Measurements from ENCODE around the gene MSH3.
"Not testable (repeated sequence)": the region's sequence is repeated elsewhere in the genome, so short reads cannot be mapped to it uniquely, and the experiment has no call there.

Gene MSH3

GRCh38 chr5:80789319-80790016 is 135.0 kb downstream of the MSH3 start:
- in situ Hi-C loops (cut with HindIII; ENCODE audit: low sequenced_read_pairs) = not testable (repeated sequence)

- in situ Hi-C loops (cut with HindIII; ENCODE audit: low sequenced_read_pairs) = no loop called here
Measured at GRCh38 chr5:80790698-80791097, 136.2 kb downstream of the MSH3 start.

GRCh38 chr5:80793354-80793753 is 138.9 kb downstream of the MSH3 start:
- in situ Hi-C loops (cut with HindIII; ENCODE audit: low sequenced_read_pairs) = no loop called here

DNA sequence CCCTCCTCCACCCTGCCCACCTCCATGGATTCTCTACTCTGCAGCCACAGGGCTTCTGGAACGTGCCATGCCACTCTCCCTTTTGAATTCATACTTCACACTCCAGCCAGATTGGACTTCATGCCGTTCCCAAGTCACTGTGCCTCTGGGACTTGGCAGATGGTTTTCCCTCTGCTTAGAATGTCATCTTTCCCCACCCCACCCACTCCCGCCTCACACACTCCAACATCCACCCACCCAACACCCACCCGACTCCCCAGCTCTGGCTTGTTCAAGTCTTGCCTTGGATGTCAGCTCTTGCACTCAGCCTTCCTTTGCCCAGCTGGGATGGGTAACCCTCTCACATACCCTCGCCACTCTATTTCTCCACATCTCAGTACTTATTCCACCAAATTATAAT is 142.4 kb downstream of the MSH3 start:
- in situ Hi-C loops (cut with HindIII; ENCODE audit: low sequenced_read_pairs) = no loop called here

GRCh38 chr5:80797428-80798024 is 143.1 kb downstream of the MSH3 start:
- in situ Hi-C loops (cut with HindIII; ENCODE audit: low sequenced_read_pairs) = no loop called here

- in situ Hi-C loops (cut with HindIII; ENCODE audit: low sequenced_read_pairs) = no loop called here
Measured at GRCh38 chr5:80798166-80798565, 143.7 kb downstream of the MSH3 start.

- in situ Hi-C loops (cut with HindIII; ENCODE audit: low sequenced_read_pairs) = no loop called here
Measured at GRCh38 chr5:80798633-80799032, 144.2 kb downstream of the MSH3 start.

GRCh38 chr5:80799041-80799440 is 144.6 kb downstream of the MSH3 start:
- in situ Hi-C loops (cut with HindIII; ENCODE audit: low sequenced_read_pairs) = no loop called here

GRCh38 chr5:80799573-80799972 is 145.1 kb downstream of the MSH3 start:
- in situ Hi-C loops (cut with HindIII; ENCODE audit: low sequenced_read_pairs) = no loop called here

DNA sequence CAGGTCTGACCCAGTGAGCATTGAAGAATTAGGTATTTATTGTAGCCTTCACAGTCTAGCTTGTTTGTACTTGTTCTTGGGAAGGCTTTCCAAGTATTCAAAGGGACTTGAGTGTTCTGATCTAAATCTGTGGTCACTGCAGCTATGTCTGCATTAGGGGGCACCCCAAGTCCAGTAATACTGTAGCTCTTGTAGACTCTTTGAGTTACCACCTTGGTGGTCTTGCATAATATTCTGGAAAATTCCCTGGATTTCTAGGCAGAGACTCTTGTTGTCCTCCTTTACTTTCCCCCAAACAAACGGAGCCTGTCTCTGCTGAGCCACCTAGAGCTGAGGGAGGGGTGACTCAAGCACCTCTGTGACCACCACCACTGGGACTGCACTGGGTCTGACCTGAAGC is 149.9 kb downstream of the MSH3 start:
- in situ Hi-C loops (cut with HindIII; ENCODE audit: low sequenced_read_pairs) = no loop called here

DNA sequence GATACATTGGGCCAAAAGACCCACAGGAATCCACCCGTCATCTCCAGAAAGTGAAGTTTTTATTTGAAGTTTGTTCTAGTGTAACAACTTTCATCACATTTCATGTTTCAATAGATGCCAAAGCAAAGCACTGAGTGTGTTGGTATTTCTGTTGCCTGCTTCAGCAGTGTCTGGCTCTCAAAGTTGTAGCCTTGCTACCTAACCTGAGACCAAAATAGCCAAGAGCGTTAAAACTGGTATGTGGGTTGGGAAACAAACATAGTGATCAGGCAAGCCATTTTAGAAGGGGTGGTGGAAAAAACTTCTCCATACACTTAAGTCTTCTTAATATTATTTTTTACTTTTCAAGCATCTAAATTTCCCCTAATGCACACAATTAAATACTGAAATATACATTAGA is 150.6 kb downstream of the MSH3 start:
- in situ Hi-C loops (cut with HindIII; ENCODE audit: low sequenced_read_pairs) = no loop called here

DNA sequence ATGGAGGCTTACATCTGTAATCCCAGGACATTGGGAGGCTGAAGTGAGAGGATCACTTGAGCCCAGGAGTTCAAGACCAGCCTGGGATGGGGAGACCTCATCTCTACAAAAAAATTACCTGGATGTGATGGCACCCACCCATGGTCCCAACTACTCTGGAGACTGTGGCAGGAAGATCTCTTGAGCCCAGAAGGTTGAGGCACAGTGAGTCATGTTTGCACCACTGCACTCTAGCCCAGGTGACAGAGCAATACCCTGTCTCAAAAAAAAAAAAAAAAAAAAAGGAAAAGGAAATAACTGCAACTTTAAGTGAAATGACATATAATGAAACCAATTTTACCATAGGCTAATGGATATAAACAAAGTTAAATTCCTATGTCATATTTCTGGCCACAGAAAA is 152.5 kb downstream of the MSH3 start:
- in situ Hi-C loops (cut with HindIII; ENCODE audit: low sequenced_read_pairs) = no loop called here

GRCh38 chr5:80809451-80809850 is 155.0 kb downstream of the MSH3 start:
- in situ Hi-C loops (cut with HindIII; ENCODE audit: low sequenced_read_pairs) = no loop called here

GRCh38 chr5:80810425-80810824 is 156.0 kb downstream of the MSH3 start:
- in situ Hi-C loops (cut with HindIII; ENCODE audit: low sequenced_read_pairs) = no loop called here

DNA sequence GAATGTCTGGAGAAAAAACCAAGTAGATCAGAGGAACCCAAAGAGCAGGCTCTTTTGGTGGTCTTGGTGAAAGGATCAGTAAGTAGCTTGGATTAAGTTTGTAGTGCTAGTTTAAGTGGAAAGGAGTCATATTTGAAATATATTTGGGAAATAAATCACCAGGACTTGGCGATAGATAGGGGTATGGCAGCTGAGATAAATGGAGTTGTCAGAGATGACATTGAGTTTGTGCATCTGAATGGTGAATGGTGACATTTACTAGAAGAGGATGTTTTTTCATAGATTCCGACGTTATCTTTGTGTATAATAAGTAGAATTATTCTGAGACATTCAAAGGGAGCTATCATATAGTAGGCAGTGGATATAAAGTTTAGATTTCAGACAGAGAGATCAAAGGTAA is 162.1 kb downstream of the MSH3 start:
- in situ Hi-C loops (cut with HindIII; ENCODE audit: low sequenced_read_pairs) = no loop called here

DNA sequence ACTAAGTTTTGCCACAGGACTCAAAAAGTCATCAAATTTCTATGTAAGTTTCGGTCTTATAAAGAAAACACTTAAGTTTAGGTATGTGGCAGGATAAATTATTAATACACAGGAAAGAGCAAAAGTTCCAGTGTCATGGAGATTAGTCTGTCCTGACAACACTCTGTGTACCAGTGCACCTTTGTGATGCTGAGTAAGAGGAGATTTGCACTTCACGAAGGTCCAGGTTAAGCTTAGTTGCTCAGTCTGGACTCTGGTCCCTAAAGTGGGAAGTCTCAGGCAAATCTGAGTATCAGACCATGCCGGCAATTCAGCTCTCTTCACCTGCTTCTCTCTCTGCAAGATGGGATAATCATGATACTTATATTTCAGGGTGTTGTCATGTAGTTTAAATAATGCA is 166.2 kb downstream of the MSH3 start:
- in situ Hi-C loops (cut with HindIII; ENCODE audit: low sequenced_read_pairs) = loop anchor here (5.0 kb wide), 1 partner anchor 57 kb away; no protein-coding TSS in a partner anchor

DNA sequence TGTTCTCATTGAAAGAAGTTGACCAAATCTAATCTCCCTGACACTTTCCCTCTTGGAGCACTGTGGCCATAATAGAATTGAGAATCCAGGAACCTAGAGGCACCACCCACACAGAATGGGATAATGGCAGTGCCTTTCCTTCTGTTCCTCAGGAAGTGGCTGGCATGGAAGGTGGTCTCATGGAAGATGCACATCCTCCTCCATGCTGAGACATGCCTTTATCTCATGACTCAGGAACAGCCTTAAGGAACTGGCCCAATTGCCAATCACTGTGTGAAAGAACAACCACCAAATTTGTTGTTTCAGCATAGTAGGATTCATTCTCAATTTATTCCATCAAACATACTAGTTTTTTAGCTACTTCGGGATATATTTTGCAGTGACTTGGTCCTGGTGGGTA is 168.2 kb downstream of the MSH3 start:
- in situ Hi-C loops (cut with HindIII; ENCODE audit: low sequenced_read_pairs) = loop anchor here (5.0 kb wide), 1 partner anchor 55 kb away; no protein-coding TSS in a partner anchor

- in situ Hi-C loops (cut with HindIII; ENCODE audit: low sequenced_read_pairs) = loop anchor here (5.0 kb wide), 1 partner anchor 53 kb away; no protein-coding TSS in a partner anchor
Measured at GRCh38 chr5:80824159-80824558, 169.7 kb downstream of the MSH3 start.

DNA sequence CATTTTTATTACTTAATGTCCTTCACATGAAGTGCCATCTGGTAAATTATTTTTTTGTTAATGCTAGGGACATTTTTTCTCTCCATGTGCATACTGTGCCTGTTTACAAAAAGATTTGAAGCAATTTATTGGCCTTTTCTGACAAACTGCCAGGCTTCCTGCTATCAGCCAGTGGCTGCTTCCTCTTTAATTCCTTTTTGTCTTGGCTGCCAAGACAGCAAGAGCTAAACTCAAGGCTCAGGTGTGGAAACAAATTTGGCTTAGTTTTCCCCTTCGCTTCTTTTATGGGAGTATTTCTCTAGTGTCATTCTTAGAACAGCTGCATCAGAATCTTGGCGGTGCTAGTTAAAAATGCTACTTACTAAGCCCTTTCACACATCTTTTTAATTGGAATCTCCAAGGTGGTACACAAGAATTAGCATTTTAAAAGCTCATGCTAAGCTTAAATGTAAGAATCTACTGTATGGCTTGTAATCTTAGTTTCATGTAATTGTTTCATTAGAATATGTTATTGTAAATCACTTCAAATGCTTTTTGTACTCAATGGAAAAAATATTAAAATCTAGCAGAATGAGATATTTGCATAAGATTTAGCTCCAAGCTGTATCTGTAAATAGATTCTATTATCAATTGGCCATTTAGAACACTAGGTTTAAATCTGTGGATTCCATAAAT is 171.5 kb downstream of the MSH3 start:
- in situ Hi-C loops (cut with HindIII; ENCODE audit: low sequenced_read_pairs) = no loop called here

DNA sequence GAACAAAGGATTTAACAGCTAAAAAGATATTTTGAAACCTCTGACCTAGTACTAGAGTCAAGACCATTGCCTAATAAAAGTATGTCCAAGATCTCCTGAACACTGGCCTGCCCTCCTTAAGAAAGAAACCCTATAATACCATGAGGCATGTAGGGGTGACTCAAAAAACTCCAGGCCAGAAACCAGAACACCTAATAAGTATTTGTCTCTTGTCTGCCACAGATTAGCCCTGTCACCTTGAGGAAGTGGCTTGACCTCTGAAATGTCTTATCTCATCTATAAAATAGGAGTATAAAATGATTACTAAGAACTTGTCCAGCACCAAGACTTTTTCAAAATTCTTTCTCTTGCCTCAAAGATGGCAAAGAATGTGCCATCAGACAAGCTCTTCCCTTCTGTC is 180.3 kb downstream of the MSH3 start:
- in situ Hi-C loops (cut with HindIII; ENCODE audit: low sequenced_read_pairs) = no loop called here

- in situ Hi-C loops (cut with HindIII; ENCODE audit: low sequenced_read_pairs) = no loop called here
Measured at GRCh38 chr5:80835128-80835527, 180.7 kb downstream of the MSH3 start.

DNA sequence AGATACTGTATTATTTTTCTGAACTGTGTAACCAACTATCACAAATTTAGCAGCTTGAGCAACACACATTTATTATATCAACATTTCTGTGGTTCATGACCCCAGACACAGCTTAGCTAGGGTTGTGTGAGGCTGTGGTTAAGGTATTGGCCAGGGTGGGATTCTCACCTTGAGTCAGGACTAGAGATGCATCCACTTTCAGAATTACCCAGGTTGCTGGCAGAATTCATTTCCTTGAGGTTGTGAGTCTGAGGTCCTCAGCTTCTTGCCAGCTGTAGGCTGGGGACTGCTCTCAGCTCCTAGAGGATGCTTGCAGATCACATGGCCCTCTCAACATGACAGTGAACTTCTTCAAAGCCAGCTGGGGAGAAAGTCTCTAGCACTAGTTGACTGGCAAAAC is 183.2 kb downstream of the MSH3 start:
- in situ Hi-C loops (cut with HindIII; ENCODE audit: low sequenced_read_pairs) = no loop called here
